22Rv1 (cell line): ENCODE data around the gene ACTL6A.
A peak's percentile ranks its signal among the peaks of the same experiment; 100 is the strongest.

Experiments used
- CTCF ChIP-seq: fragments of 450-650 bp; IDR thresholded peaks from 2 replicates; pipeline ENCODE4 v1.5.1; 2017; ENCODE audit warnings: mild to moderate bottlenecking
- ZFX ChIP-seq: fragments of 450-650 bp; IDR thresholded peaks from 2 replicates; pipeline ENCODE4 v1.6.1; 2017; ENCODE audit warnings: antibody characterized with exemption, borderline replicate concordance

- peak; percentile 89 for TF ChIP-seq CTCF
- no peak for TF ChIP-seq ZFX
Measured at GRCh38 chr3:179558742-179559364, 3.9 kb upstream of the ACTL6A start.
